Measurements from ENCODE around the gene ZNF134. TPM values are rescaled to one million over a fixed set of nuclear protein-coding genes. Genes with fewer than 3 reads are reported as not detected.

The ZNF134 gene
- polyA plus RNA-seq, 6 donors from 2014 or later, result 17.2 to 32.7 (median 20.6) TPM

Other genes with a start within 250 kb of the ZNF134 start
- 10 to 100 TPM; 17.4 to 28.4 (median 23.3) TPM for gene ZNF548, start 224.4 kb upstream of the ZNF134 start, polyA plus RNA-seq (ENCODE audit: low read depth in 6 of 6)
- gene ZNF17, start 203.1 kb upstream of the ZNF134 start, polyA plus RNA-seq (ENCODE audit: low read depth in 6 of 6), result 10 to 100 TPM in 3 of 6 donors, 1 to 10 TPM in 3; 6.1 to 13.0 (median 9.6) TPM
- 10 to 100 TPM in 4 of 6 donors, 1 to 10 TPM in 2; 3.7 to 23.2 (median 14.4) TPM for gene ZNF749, start 178.9 kb upstream of the ZNF134 start, polyA plus RNA-seq (ENCODE audit: low read depth in 6 of 6)
- gene VN1R1, start 157.1 kb upstream of the ZNF134 start, polyA plus RNA-seq (ENCODE audit: low read depth in 6 of 6), result 1 to 10 TPM in 2 of 6 donors, under 1 TPM in 4; 0.39 to 1.4 (median 0.88) TPM
- 1 to 10 TPM; 4.3 to 9.7 (median 6.8) TPM for gene ZNF772, start 136.7 kb upstream of the ZNF134 start, polyA plus RNA-seq (ENCODE audit: low read depth in 6 of 6)
- 10 to 100 TPM in 4 of 6 donors, 1 to 10 TPM in 2; 7.0 to 15.7 (median 12.1) TPM for gene ZNF419, start 126.5 kb upstream of the ZNF134 start, polyA plus RNA-seq (ENCODE audit: low read depth in 6 of 6)
- gene ZNF773, start 114.3 kb upstream of the ZNF134 start, polyA plus RNA-seq (ENCODE audit: low read depth in 6 of 6), result 10 to 100 TPM; 10.1 to 25.5 (median 13.1) TPM
- gene ZNF549, start 86.9 kb upstream of the ZNF134 start, polyA plus RNA-seq (ENCODE audit: low read depth in 6 of 6), result 10 to 100 TPM in 3 of 6 donors, 1 to 10 TPM in 3; 3.3 to 14.2 (median 9.5) TPM
- 10 to 100 TPM in 3 of 6 donors, 1 to 10 TPM in 3; 3.8 to 19.8 (median 9.4) TPM for gene ZNF550, start 54.4 kb upstream of the ZNF134 start, polyA plus RNA-seq (ENCODE audit: low read depth in 6 of 6)
- gene ZNF416, start 35.3 kb upstream of the ZNF134 start, polyA plus RNA-seq (ENCODE audit: low read depth in 6 of 6), result 1 to 10 TPM; 3.4 to 9.7 (median 7.7) TPM
- gene ZIK1, start 30.1 kb upstream of the ZNF134 start, polyA plus RNA-seq (ENCODE audit: low read depth in 6 of 6), result 10 to 100 TPM; 14.2 to 22.7 (median 17.8) TPM
- gene ZNF530, start 14.4 kb upstream of the ZNF134 start, polyA plus RNA-seq (ENCODE audit: low read depth in 6 of 6), result 10 to 100 TPM in 2 of 6 donors, 1 to 10 TPM in 4; 4.1 to 14.7 (median 7.2) TPM
- 10 to 100 TPM in 5 of 6 donors, not detected in 1; 17.0 to 27.4 (median 20.9) TPM for gene ZNF211, start 18.9 kb downstream of the ZNF134 start, polyA plus RNA-seq (ENCODE audit: low read depth in 6 of 6)
- gene ZSCAN4, start 54.7 kb downstream of the ZNF134 start, polyA plus RNA-seq (ENCODE audit: low read depth in 6 of 6), result not detected
- 10 to 100 TPM in 3 of 6 donors, 1 to 10 TPM in 2, under 1 TPM in 1; 0.91 to 14.1 (median 9.8) TPM for gene ZNF551, start 67.7 kb downstream of the ZNF134 start, polyA plus RNA-seq (ENCODE audit: low read depth in 6 of 6)
- gene ZNF154, start 95.0 kb downstream of the ZNF134 start, polyA plus RNA-seq (ENCODE audit: low read depth in 6 of 6), result 10 to 100 TPM in 2 of 6 donors, 1 to 10 TPM in 4; 4.3 to 12.9 (median 6.0) TPM
- 10 to 100 TPM; 25.2 to 41.6 (median 30.4) TPM for gene ZNF671, start 113.4 kb downstream of the ZNF134 start, polyA plus RNA-seq (ENCODE audit: low read depth in 6 of 6)
- 10 to 100 TPM; 11.9 to 18.4 (median 15.1) TPM for gene ZNF776, start 132.6 kb downstream of the ZNF134 start, polyA plus RNA-seq (ENCODE audit: low read depth in 6 of 6)
- gene ZNF586, start 155.4 kb downstream of the ZNF134 start, polyA plus RNA-seq (ENCODE audit: low read depth in 6 of 6), result 10 to 100 TPM; 17.1 to 29.8 (median 24.1) TPM
- gene ZNF552, start 200.7 kb downstream of the ZNF134 start, polyA plus RNA-seq (ENCODE audit: low read depth in 6 of 6), result 10 to 100 TPM in 2 of 6 donors, 1 to 10 TPM in 4; 4.1 to 15.2 (median 6.3) TPM
- 1 to 10 TPM in 5 of 6 donors, not detected in 1; 1.3 to 3.0 (median 1.5) TPM for gene ZNF587B, start 216.1 kb downstream of the ZNF134 start, polyA plus RNA-seq (ENCODE audit: low read depth in 6 of 6)
- gene ZNF587, start 235.6 kb downstream of the ZNF134 start, polyA plus RNA-seq (ENCODE audit: low read depth in 6 of 6), result 10 to 100 TPM in 1 of 6 donors, 1 to 10 TPM in 5; 4.5 to 11.1 (median 6.8) TPM

Data from naive B cell (primary cell).